Measurements from ENCODE around the gene IL17B. TPM values are rescaled to one million over a fixed set of nuclear protein-coding genes. Genes with fewer than 3 reads are reported as not detected.

Gene IL17B
- total RNA-seq, 4 donors from 2014 or later, result not detected

GRCh38 chr5:149417711-149418368, 38.7 kb upstream of the IL17B start:
- H3K4me1 ChIP-seq, result peaks cover 0 to 30% (median 0%) of the 10 kb centered on the region in 4 donors
- TF ChIP-seq POLR2A (IDR thresholded peaks at IDR 0.05), result no peak
- no peak for TF ChIP-seq CTCF (IDR thresholded peaks at IDR 0.05)
- no peak overlapping the region for H3K4me3 ChIP-seq
- H3K36me3 ChIP-seq, result peaks cover 0 to 7% (median 0%) of the 10 kb centered on the region in 3 donors
- no peaks in the 10 kb centered on the region for H3K27me3 ChIP-seq
- peak overlapping the region; percentile 40 to 90 (median 66) for H3K27ac ChIP-seq
- no peaks in the 10 kb centered on the region for H3K9me3 ChIP-seq
- DNase-seq, result no peak

- H3K27me3 ChIP-seq, result no peaks in the 10 kb centered on the region
- no peak for DNase-seq
- peak overlapping the region; percentile 57 to 90 (median 68) for H3K27ac ChIP-seq
- peak overlapping the region in 1 of 4 donors; percentile 55 for H3K4me3 ChIP-seq
- peak in 1 of 6 experiments; percentile 2 for TF ChIP-seq CTCF (IDR thresholded peaks at IDR 0.05)
- no peak for TF ChIP-seq POLR2A (IDR thresholded peaks at IDR 0.05)
- peaks cover 0 to 3% (median 0%) of the 10 kb centered on the region in 3 donors for H3K36me3 ChIP-seq
- no peaks in the 10 kb centered on the region for H3K9me3 ChIP-seq
- peaks cover 0 to 30% (median 0%) of the 10 kb centered on the region in 4 donors for H3K4me1 ChIP-seq
Measured at GRCh38 chr5:149416987-149417710, 38.1 kb upstream of the IL17B start.

DNA sequence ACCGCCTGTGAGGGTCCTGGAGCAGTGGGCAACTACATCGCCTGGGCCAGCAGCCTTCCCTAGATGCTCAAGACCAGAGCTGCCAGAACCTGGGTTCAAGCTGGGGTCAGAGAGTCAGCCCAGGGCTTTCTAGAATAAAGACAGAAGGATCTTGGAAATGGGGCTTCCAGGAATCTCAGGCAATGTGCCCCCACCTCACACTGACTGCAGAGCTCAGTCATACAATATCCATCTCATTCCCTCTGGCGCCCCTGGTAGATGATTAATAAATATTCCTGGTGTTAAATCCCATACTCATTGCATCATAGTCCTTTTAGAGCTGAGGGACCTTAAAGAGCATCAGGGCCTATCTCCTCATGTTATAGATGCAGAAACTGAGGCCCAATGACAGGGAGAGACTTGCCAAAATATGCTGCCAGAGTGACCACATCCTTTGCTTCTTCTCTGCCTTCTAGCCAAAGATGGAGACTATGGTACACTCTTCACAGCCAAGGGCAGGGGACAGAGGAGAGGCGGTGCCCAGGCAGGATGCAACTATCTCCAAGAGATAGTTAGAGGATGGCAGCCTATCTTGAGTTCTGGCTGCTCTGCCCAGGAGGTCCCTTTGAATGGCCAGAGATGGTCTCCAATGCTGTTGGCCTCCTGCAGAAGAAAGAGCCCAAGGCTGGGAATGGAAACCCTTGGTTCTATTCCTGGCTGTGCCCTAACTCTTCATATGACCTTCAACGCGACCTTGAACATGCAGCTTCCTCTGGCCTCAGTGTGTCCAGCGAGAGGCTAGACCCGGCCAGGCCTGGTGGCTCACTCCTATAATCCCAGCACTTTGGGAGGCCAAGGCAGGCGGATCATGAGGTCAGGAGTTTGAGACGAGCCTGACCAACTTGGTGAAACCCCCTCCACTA, 36.2 kb upstream of the IL17B start:
- H3K4me1 ChIP-seq, result peaks cover 0 to 19% (median 0%) of the 10 kb centered on the region in 4 donors

DNA sequence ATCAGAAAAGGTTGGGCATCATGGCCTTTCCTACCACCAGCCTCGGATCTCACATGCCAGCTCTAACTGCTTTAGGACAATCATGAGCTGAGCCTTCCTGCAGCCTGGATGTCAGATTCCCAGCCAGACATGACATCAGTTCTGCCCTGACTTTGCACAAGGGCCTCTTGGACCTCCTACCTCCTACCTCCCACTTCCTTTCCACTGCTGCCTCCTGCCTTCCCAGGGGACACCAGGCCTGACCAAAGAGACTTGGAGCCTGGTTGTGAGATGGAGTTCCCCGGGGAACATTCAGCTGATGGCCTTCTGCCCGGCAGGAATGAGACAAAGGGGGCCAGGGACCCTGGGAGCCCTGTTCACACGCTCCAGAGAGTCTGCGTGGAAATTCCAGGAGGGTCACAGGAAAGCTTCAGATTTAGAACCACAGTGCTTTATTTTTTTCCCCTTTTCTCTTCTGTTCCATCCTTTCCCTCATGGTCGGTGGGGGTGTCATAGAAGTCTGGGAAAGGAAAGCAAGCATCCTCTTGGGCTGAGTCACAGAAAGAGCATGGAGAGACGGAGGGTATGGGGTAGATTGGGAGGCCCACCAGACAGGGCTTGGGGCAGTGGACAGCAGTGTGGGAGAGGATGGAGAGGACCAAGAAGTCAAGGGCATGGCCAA, 35.4 kb upstream of the IL17B start:
- DNase-seq, result no peak
- TF ChIP-seq CTCF (IDR thresholded peaks at IDR 0.05), result no peak
- no peak for TF ChIP-seq POLR2A (IDR thresholded peaks at IDR 0.05)
- H3K27ac ChIP-seq, result peak overlapping the region; percentile 57 to 90 (median 62)
- peak overlapping the region in 1 of 4 donors; percentile 55 for H3K4me3 ChIP-seq
- no peaks in the 10 kb centered on the region for H3K27me3 ChIP-seq
- H3K9me3 ChIP-seq, result no peaks in the 10 kb centered on the region
- no peaks in the 10 kb centered on the region for H3K36me3 ChIP-seq
- H3K4me1 ChIP-seq, result peaks cover 0 to 13% (median 0%) of the 10 kb centered on the region in 4 donors

More for the DNA sequence above, 36.2 kb upstream of the IL17B start:
- peak overlapping the region; percentile 57 to 90 (median 62) for H3K27ac ChIP-seq
- H3K36me3 ChIP-seq, result no peaks in the 10 kb centered on the region
- TF ChIP-seq POLR2A (IDR thresholded peaks at IDR 0.05) (no peak), CTCF (IDR thresholded peaks at IDR 0.05) (no peak)
- H3K27me3 ChIP-seq, result no peaks in the 10 kb centered on the region
- H3K4me3 ChIP-seq, result peak overlapping the region in 1 of 4 donors; percentile 55
- H3K9me3 ChIP-seq, result no peaks in the 10 kb centered on the region
- no peak for DNase-seq

All from Peyer's patch (tissue), 4 donors.